ENCODE measurements around the gene MYLK4. TPM values are rescaled to one million over a fixed set of nuclear protein-coding genes. Genes with fewer than 3 reads are reported as not detected.

Gene MYLK4
- total and polyA plus RNA-seq, 4 experiments from 2014 or later: 0.04 to 0.42 (median 0.31) TPM

DNA sequence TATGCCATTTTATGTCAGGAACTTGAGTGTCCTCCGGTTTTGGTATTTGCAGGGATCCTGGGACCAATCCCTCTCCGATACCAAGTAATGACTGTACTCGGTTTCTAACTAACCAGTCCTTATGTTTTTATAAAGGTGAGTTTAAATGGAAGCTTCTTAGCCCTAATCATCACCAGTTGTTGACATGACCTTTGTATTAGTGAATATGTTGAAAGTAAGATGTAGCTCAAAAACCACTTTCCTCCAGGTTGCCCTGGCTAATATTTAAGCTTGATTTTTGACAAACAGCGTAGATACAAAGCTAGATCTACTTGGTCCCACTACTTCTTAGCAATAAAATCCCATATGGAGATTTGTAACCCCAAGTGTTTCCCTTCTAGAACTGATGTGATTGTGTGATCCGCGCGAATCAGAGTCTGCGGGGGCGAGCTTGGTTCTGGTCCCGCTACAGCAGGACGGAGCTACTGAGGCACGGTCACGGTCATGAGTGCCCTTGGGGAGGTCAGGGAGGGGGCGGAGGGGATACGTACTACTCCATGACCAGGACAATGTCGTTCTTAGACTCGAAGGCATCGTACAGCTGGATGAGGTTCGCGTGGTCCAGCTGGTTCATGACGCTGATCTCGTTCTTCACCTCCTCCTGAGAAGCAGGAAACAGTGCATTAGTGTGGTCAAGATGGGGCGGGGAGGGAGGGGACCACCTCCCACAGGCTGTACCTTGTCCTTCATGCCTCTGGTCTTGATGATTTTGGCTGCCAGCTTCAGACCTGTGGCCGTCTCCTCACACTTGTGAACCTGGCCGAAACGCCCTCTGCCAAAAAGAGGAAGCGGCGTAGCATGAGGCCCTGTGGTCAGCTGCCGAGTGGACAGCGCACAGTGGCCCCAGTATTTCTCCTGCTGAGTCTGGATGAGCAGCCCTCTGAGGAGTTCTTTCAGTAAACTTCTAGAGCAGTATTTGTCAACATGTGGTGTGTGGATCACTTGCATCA lies 65.7 kb downstream of the MYLK4 start:
- H3K4me1 Mint-ChIP-seq: no peaks in the 10 kb centered on the region
- no peak for DNase-seq
- intact Hi-C loops (cut with micrococcal nuclease): no loop called here
- no peak overlapping the region for H3K27ac Mint-ChIP-seq
- no peaks in the 10 kb centered on the region for H3K36me3 ChIP-seq (ENCODE audit: insufficient read depth, low read length)
- no peaks in the 10 kb centered on the region for H3K27me3 Mint-ChIP-seq
- H3K4me3 Mint-ChIP-seq: no peak overlapping the region
- H3K9me3 ChIP-seq (ENCODE audit: control insufficient read depth in 1 of 2, low read length in 2 of 2): no peaks in the 10 kb centered on the region
- H3K4me3 ChIP-seq (ENCODE audit: low read length in 2 of 2): no peak overlapping the region
- ChIA-PET POLR2A (ENCODE audit: partially characterized antibody) (no interaction called here), CTCF (ENCODE audit: partially characterized antibody) (interaction anchor here (1.2 kb wide), 1 partner anchor 51 kb away, joined by 3 read pairs; no protein-coding TSS in a partner anchor)
- H3K27me3 ChIP-seq (ENCODE audit: insufficient read depth, low read length): no peaks in the 10 kb centered on the region
- no peak overlapping the region for H3K27ac ChIP-seq (ENCODE audit: low read depth, low read length)
- no peaks in the 10 kb centered on the region for H3K4me1 ChIP-seq (ENCODE audit: insufficient read depth, low read length)
- H3K36me3 Mint-ChIP-seq: no peaks in the 10 kb centered on the region
- no peaks in the 10 kb centered on the region for H3K9me3 Mint-ChIP-seq

DNA sequence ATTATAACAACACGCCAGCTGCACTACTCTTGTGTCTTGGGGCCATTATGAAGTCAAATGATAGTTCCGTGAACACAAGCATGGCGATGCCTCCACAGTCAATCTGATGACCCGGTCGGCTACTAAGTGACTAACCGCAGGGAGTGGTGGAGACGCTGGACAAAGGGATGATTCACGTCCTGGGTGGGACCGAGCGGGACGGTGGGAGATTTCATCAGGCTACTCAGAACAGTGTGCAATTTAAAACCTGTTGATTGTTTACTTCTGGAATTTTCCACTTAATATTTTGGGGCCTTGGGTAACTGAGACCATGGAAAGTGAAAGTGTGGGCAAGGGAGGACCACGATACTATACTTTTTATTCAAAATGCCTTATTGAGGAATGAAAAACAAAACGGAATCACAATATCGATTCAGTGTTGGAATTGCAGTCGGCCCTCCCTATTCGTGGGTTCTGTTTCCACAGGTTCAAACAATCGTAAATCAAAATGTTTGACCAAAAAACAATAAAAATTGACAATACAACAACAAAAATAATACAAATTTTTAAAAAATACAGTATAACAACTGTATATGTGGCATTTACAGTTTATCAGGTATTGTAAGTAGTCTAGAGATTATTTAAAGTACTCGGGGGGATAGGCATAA lies 66.5 kb downstream of the MYLK4 start:
- intact Hi-C loops (cut with micrococcal nuclease): no loop called here
- ChIA-PET POLR2A (ENCODE audit: partially characterized antibody) (no interaction called here), CTCF (ENCODE audit: partially characterized antibody) (no interaction called here)
- no peak for DNase-seq
- H3K4me3 ChIP-seq (ENCODE audit: low read length in 2 of 2): no peak overlapping the region
- Mint-ChIP-seq H3K36me3 (no peaks in the 10 kb centered on the region), H3K27ac (no peak overlapping the region), H3K4me1 (no peaks in the 10 kb centered on the region), H3K4me3 (no peak overlapping the region), H3K27me3 (no peaks in the 10 kb centered on the region), H3K9me3 (no peaks in the 10 kb centered on the region)
- no peaks in the 10 kb centered on the region for H3K4me1 ChIP-seq (ENCODE audit: insufficient read depth, low read length)
- no peaks in the 10 kb centered on the region for H3K36me3 ChIP-seq (ENCODE audit: insufficient read depth, low read length)
- no peaks in the 10 kb centered on the region for H3K9me3 ChIP-seq (ENCODE audit: control insufficient read depth in 1 of 2, low read length in 2 of 2)
- H3K27ac ChIP-seq (ENCODE audit: low read depth, low read length): no peak overlapping the region
- H3K27me3 ChIP-seq (ENCODE audit: insufficient read depth, low read length): no peaks in the 10 kb centered on the region

DNA sequence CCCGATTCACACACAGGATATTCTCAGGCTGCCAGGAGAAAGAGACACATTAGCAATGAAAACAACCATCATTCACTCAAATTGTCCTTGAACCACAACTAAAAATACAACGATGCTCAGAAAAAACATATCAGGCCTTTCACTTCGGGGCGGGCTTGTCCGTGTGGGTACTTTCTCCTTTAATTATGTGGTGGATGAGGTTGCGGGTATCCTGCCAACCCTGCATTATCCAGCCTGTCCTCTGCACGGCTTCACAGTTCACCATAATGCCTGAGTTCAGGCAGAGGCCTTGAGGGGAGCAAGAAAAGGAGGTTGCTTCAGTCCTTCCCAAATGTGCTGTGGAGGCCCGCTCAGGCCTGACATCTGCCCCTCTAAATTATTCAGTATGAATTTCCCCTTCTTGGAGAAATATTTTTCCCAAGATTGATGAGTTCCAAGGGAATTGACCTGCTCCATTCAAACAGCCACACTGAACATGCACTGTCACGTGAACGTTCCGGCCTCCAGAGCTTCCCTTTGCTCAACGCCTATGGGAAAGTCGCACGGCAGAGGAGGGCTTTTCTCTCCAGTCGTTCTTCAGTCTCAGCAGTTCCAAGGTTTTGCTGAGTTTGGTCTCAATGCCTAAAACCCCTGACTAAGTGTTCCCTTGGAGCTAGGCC lies 70.3 kb downstream of the MYLK4 start:
- no peaks in the 10 kb centered on the region for H3K36me3 ChIP-seq (ENCODE audit: insufficient read depth, low read length)
- H3K4me3 Mint-ChIP-seq: no peak overlapping the region
- H3K36me3 Mint-ChIP-seq: no peaks in the 10 kb centered on the region
- H3K4me1 Mint-ChIP-seq: no peaks in the 10 kb centered on the region
- DNase-seq: no peak
- no peaks in the 10 kb centered on the region for H3K9me3 ChIP-seq (ENCODE audit: control insufficient read depth in 1 of 2, low read length in 2 of 2)
- H3K9me3 Mint-ChIP-seq: no peaks in the 10 kb centered on the region
- no peak overlapping the region for H3K4me3 ChIP-seq (ENCODE audit: low read length in 2 of 2)
- POLR2A ChIA-PET (ENCODE audit: partially characterized antibody): no interaction called here
- H3K27ac ChIP-seq (ENCODE audit: low read depth, low read length): no peak overlapping the region
- no peaks in the 10 kb centered on the region for H3K27me3 ChIP-seq (ENCODE audit: insufficient read depth, low read length)
- H3K27me3 Mint-ChIP-seq: no peaks in the 10 kb centered on the region
- intact Hi-C loops (cut with micrococcal nuclease): no loop called here
- H3K27ac Mint-ChIP-seq: no peak overlapping the region
- CTCF ChIA-PET (ENCODE audit: partially characterized antibody): no interaction called here
- H3K4me1 ChIP-seq (ENCODE audit: insufficient read depth, low read length): no peaks in the 10 kb centered on the region

DNA sequence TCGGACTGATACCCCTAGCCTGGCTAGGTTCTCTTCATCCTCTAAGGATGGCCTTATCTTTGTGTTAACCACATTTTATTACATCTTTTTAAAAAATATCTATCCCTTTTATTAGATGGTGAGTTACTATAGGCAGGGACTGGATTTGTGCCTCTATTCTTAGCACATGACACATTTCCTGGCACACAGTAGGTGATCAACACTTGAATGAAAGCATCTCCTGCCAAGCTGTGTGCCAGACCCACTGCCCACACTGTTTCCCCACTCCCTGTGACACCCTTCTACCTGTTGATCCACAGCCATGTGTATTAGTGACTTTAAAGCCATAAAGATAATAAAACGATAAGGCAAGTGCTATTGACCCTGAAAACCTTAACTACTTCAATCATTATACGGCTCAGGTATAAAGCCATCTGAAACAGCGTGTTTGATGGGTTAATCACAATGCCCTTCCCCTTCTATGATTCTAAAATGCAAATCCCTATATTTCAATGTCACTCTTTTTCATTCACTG lies 73.6 kb downstream of the MYLK4 start:
- no peaks in the 10 kb centered on the region for H3K9me3 ChIP-seq (ENCODE audit: control insufficient read depth in 1 of 2, low read length in 2 of 2)
- no peaks in the 10 kb centered on the region for H3K36me3 ChIP-seq (ENCODE audit: insufficient read depth, low read length)
- H3K4me1 ChIP-seq (ENCODE audit: insufficient read depth, low read length): no peaks in the 10 kb centered on the region
- ChIA-PET POLR2A (ENCODE audit: partially characterized antibody) (no interaction called here), CTCF (ENCODE audit: partially characterized antibody) (no interaction called here)
- no peaks in the 10 kb centered on the region for H3K27me3 Mint-ChIP-seq
- no peaks in the 10 kb centered on the region for H3K4me1 Mint-ChIP-seq
- no peaks in the 10 kb centered on the region for H3K36me3 Mint-ChIP-seq
- no peak overlapping the region for H3K27ac Mint-ChIP-seq
- no peak overlapping the region for H3K4me3 Mint-ChIP-seq
- no peak overlapping the region for H3K27ac ChIP-seq (ENCODE audit: low read depth, low read length)
- H3K27me3 ChIP-seq (ENCODE audit: insufficient read depth, low read length): no peaks in the 10 kb centered on the region
- H3K9me3 Mint-ChIP-seq: peaks cover 0 to 1% (median 0%) of the 10 kb centered on the region in 8 donors
- intact Hi-C loops (cut with micrococcal nuclease): no loop called here
- no peak overlapping the region for H3K4me3 ChIP-seq (ENCODE audit: low read length in 2 of 2)
- DNase-seq: no peak

DNA sequence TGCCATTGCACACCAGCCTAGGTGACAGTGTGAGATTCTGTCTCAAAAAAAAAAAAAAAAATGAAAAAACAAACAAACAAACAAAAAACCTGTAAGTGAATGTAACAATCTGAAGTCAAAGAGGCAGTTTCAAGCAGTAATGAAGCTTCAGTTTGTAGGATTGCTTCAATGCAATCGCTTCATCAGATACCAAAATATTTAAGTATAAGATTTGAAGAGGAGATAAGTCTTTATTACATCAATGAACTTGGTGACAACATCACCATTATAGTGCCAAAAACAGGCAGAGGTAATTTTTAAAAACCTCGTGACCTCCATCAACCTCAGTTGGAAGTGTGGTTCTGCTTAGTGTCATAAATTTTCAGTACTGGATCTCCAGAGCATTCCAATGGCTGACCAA lies 74.7 kb downstream of the MYLK4 start:
- CTCF ChIA-PET (ENCODE audit: partially characterized antibody): no interaction called here
- no peaks in the 10 kb centered on the region for H3K27me3 Mint-ChIP-seq
- no peaks in the 10 kb centered on the region for H3K36me3 Mint-ChIP-seq
- no peaks in the 10 kb centered on the region for H3K36me3 ChIP-seq (ENCODE audit: insufficient read depth, low read length)
- no peaks in the 10 kb centered on the region for H3K9me3 ChIP-seq (ENCODE audit: control insufficient read depth in 1 of 2, low read length in 2 of 2)
- intact Hi-C loops (cut with micrococcal nuclease): no loop called here
- POLR2A ChIA-PET (ENCODE audit: partially characterized antibody): no interaction called here
- no peak for DNase-seq
- H3K4me1 Mint-ChIP-seq: no peaks in the 10 kb centered on the region
- no peaks in the 10 kb centered on the region for H3K4me1 ChIP-seq (ENCODE audit: insufficient read depth, low read length)
- H3K27me3 ChIP-seq (ENCODE audit: insufficient read depth, low read length): no peaks in the 10 kb centered on the region
- H3K4me3 Mint-ChIP-seq: no peak overlapping the region
- H3K4me3 ChIP-seq (ENCODE audit: low read length in 2 of 2): no peak overlapping the region
- H3K27ac Mint-ChIP-seq: no peak overlapping the region
- no peak overlapping the region for H3K27ac ChIP-seq (ENCODE audit: low read depth, low read length)
- peaks cover 0 to 1% (median 0%) of the 10 kb centered on the region in 8 donors for H3K9me3 Mint-ChIP-seq

DNA sequence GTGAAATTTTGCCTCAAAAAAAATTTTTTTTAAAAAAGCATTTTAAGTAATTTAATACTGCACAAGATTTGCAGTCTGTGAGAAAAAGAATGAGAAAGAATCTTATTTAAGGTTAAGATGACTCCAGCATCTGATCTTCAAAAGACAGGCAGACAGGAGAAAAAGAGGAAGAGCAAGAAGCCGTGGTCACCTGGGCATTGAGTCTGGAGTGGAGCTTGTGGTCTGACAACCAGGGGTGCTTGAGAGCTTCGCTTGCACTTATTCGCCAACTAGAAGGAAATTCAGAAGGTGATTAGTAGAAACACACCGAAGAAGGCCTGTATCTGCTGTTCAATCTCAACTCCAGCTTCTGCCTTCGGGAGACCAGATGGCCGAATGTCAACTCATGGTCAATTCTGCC lies 75.9 kb downstream of the MYLK4 start:
- ChIA-PET POLR2A (ENCODE audit: partially characterized antibody) (no interaction called here), CTCF (ENCODE audit: partially characterized antibody) (no interaction called here)
- Mint-ChIP-seq H3K27ac (no peak overlapping the region), H3K4me1 (no peaks in the 10 kb centered on the region), H3K36me3 (no peaks in the 10 kb centered on the region), H3K4me3 (no peak overlapping the region), H3K27me3 (no peaks in the 10 kb centered on the region), H3K9me3 (peaks cover 0 to 1% (median 0%) of the 10 kb centered on the region in 8 donors)
- no peak overlapping the region for H3K4me3 ChIP-seq (ENCODE audit: low read length in 2 of 2)
- no peak for DNase-seq
- no peaks in the 10 kb centered on the region for H3K4me1 ChIP-seq (ENCODE audit: insufficient read depth, low read length)
- intact Hi-C loops (cut with micrococcal nuclease): no loop called here
- H3K27ac ChIP-seq (ENCODE audit: low read depth, low read length): no peak overlapping the region
- no peaks in the 10 kb centered on the region for H3K9me3 ChIP-seq (ENCODE audit: control insufficient read depth in 1 of 2, low read length in 2 of 2)
- no peaks in the 10 kb centered on the region for H3K36me3 ChIP-seq (ENCODE audit: insufficient read depth, low read length)
- no peaks in the 10 kb centered on the region for H3K27me3 ChIP-seq (ENCODE audit: insufficient read depth, low read length)

DNA sequence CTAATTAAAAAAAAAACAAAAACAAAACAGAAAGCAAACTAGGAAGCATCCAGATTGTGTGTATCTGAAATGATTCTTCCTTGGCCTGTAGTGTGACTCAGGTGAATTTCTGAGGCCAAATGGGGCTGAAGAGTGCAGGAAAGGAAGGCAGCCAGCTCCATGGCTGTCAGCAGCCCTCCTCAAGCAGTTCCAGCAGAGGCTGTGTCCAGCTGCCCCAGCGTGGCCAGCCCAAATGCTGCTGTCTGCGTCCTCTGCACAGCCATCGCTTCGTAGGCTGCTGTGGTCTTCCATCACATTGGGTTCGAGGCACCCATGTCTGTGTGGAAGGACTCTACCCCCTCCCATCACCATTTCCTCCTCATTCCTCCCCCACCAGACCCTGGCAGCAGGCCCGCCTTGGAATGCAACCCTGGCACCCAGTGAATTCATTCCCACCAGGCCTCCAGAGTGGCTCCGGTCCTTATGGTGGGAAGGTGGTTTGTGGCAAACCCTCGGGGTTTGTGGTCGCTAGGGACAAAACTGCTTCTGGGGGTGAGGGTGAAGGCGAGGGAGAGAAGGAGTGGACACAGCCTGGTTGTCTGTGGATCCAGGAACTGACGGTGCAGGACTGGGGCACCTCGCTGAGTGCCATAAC lies 81.5 kb downstream of the MYLK4 start:
- Histone ChIP-seq H3K36me3 (ENCODE audit: insufficient read depth, low read length) (no peaks in the 10 kb centered on the region), H3K4me1 (ENCODE audit: insufficient read depth, low read length) (no peaks in the 10 kb centered on the region), H3K27me3 (ENCODE audit: insufficient read depth, low read length) (no peaks in the 10 kb centered on the region), H3K27ac (ENCODE audit: low read depth, low read length) (no peak overlapping the region), H3K4me3 (ENCODE audit: low read length in 2 of 2) (no peak overlapping the region), H3K9me3 (ENCODE audit: control insufficient read depth in 1 of 2, low read length in 2 of 2) (no peaks in the 10 kb centered on the region)
- no peak for DNase-seq
- no peaks in the 10 kb centered on the region for H3K36me3 Mint-ChIP-seq
- H3K4me3 Mint-ChIP-seq: no peak overlapping the region
- ChIA-PET CTCF (ENCODE audit: partially characterized antibody) (no interaction called here), POLR2A (ENCODE audit: partially characterized antibody) (no interaction called here)
- H3K4me1 Mint-ChIP-seq: no peaks in the 10 kb centered on the region
- peaks cover 0 to 6% of the 10 kb centered on the region in 2 donors for H3K27me3 Mint-ChIP-seq
- intact Hi-C loops (cut with micrococcal nuclease): no loop called here
- no peak overlapping the region for H3K27ac Mint-ChIP-seq
- no peaks in the 10 kb centered on the region for H3K9me3 Mint-ChIP-seq
